Measurements from ENCODE around the gene XYLB.

DNA sequence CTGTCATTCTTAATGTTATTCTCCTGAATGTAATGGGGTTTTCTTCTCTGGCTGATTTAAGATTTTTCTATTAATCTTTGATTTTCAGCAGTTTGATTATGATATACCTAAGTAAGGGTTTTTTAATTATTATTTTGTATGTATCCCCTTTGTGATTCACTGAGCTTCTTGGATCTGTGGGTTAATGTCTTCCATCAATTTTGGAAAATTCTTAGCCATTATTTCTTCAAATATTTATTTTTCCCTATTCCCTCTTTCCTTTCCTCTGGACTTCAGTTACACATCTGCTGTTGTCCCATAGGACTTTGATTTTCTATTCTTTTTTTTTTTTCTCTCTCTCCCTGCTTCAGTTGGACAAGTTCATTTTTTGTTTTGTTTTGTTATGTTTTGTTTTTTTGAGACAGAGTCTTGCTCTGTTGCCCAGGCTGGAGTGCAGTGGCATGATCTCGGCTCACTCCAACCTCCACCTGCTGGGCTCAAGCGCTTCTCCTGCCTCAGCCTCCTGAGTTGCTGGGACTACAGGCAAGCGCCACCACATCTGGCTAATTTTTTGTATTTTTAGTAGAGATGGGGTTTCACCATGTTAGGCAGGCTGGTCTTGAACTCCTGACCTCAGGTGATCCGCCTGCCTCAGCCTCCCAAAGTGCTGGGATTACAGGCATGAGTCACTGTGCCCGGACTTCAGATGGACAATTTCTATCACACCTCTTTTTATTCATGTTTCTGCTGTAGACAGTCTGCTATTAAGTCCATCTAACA, 40.6 kb downstream of the XYLB start:
- TF ChIP-seq CTCF (IDR thresholded peaks at IDR 0.05; ENCODE audit: low read depth, low read length, poor library complexity, severe bottlenecking), result no peak
- TF ChIP-seq EZH2phosphoT487 (IDR thresholded peaks at IDR 0.05; ENCODE audit: borderline replicate concordance, low read length), result no peak

Data from DOHH2 (cell line).